Esophagus squamous epithelium (tissue), 4 donors: ENCODE measurements around the gene SCN5A.

Source experiments
- CTCF ChIP-seq, 6 experiments: fragments of 450-650 bp in 4 of 6; fragments of 200-600 bp in 2 of 6; sonication (generic) in 2 of 6; IDR thresholded peaks; one replicate each; pipeline ENCODE4 v1.5.1; 2016 to 2019; ENCODE audit warnings: antibody characterized with exemption in 6 of 6, mild to moderate bottlenecking in 4 of 6, moderate library complexity in 4 of 6
- POLR2A ChIP-seq, 4 donors: fragments of 450-650 bp; IDR thresholded peaks; one replicate each; pipeline ENCODE4 v1.6.1; 2017; ENCODE audit warnings: antibody characterized with exemption in 4 of 4, mild to moderate bottlenecking in 4 of 4, moderate library complexity in 3 of 4

DNA sequence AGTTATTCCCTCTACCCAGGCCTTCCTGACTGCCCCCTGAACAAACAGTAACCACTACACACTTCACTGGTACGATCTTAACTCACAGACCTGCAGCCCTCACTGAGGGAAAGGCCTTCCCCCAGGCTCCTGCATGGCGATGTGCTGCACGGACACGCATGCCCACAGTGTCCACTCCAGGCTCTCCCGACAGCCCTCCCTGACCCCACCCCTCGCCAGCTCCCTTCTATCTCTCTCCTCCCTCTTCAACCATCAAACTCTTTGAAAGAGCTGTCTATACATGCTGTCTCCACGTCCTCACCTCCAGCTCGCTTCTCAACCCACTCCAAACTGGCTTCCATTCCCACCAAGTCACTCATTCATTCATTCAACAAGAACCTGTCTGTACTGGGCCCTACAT is 3.9 kb downstream of the SCN5A start:
- TF ChIP-seq CTCF (IDR thresholded peaks at IDR 0.05) (no peak), POLR2A (IDR thresholded peaks at IDR 0.05) (no peak)
